Osteocyte (in vitro differentiated cells): Measurements from ENCODE around the gene ARL10. TPM values are rescaled to one million over a fixed set of nuclear protein-coding genes. Genes with fewer than 3 reads are reported as not detected.

Source experiments
- DNase-seq: peaks from one replicate; pipeline ENCODE4 v3.0.0; 2021; ENCODE audit warnings: mixed read lengths; ENCODE audit not compliant: unreplicated experiment; ENCODE audit errors: extremely low spot score
- H3K27ac Mint-ChIP-seq: one replicate; pipeline ENCODE4 v1.8.0; 2021; ENCODE audit warnings: mild to moderate bottlenecking, mixed read lengths; ENCODE audit not compliant: unreplicated experiment
- H3K27me3 Mint-ChIP-seq: one replicate; pipeline ENCODE4 v1.8.0; 2021; ENCODE audit warnings: mixed read lengths; ENCODE audit not compliant: unreplicated experiment
- H3K36me3 Mint-ChIP-seq: one replicate; pipeline ENCODE4 v1.8.0; 2021; ENCODE audit warnings: mixed read lengths; ENCODE audit not compliant: unreplicated experiment
- H3K4me1 Mint-ChIP-seq: one replicate; pipeline ENCODE4 v1.8.0; 2021; ENCODE audit warnings: mixed read lengths; ENCODE audit not compliant: unreplicated experiment
- H3K4me3 Mint-ChIP-seq: one replicate; pipeline ENCODE4 v1.8.0; 2021; ENCODE audit warnings: mild to moderate bottlenecking, moderate library complexity, mixed read lengths; ENCODE audit not compliant: unreplicated experiment
- H3K9me3 Mint-ChIP-seq: one replicate; pipeline ENCODE4 v1.8.0; 2021; ENCODE audit warnings: mixed read lengths; ENCODE audit not compliant: unreplicated experiment
- CTCF ChIP-seq: fragments of 200-600 bp; sonication (generic); IDR thresholded peaks from 2 replicates; pipeline ENCODE4 v1.5.0; 2021; ENCODE audit warnings: antibody characterized with exemption, mild to moderate bottlenecking, moderate library complexity
- total RNA-seq: library from RNA; stranded (reverse); gene quantifications from 2 replicates; pipeline ENCODE4 v1.2.1, GENCODE V29; 2021

ARL10 gene
- total RNA-seq, 1 donor from 2014 or later = 25.9 TPM

- no peaks in the 10 kb centered on the region for H3K27me3 Mint-ChIP-seq
- H3K9me3 Mint-ChIP-seq = peaks cover 7% of the 10 kb centered on the region
- no peaks in the 10 kb centered on the region for H3K4me1 Mint-ChIP-seq
- no peak for DNase-seq
- TF ChIP-seq CTCF = no peak
- H3K27ac Mint-ChIP-seq = no peak overlapping the region
- H3K36me3 Mint-ChIP-seq = peaks cover 28% of the 10 kb centered on the region
- no peak overlapping the region for H3K4me3 Mint-ChIP-seq
Observed at GRCh38 chr5:176334031-176334770, 31.1 kb upstream of the ARL10 start.

DNA sequence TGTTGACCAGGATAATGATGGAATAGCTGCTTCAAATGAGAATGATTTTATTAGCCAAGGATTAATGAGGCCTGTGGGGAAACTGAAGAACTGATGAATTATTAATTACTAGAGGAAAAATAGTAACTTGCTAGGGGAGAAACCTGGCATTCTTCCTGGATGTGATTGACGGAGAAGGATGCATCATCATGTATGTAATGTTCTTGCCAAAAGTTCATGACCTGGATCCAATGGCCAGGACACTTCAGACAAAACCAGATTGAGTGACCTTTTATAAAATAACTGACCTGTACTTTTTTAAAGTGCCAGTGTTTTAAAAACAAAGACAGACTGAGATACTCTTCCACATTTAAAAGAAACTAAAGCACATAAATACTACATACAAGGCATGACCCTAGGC is 27.4 kb upstream of the ARL10 start:
- peaks cover 7% of the 10 kb centered on the region for H3K9me3 Mint-ChIP-seq
- H3K4me3 Mint-ChIP-seq = no peak overlapping the region
- H3K27me3 Mint-ChIP-seq = no peaks in the 10 kb centered on the region
- DNase-seq = no peak
- TF ChIP-seq CTCF = no peak
- H3K27ac Mint-ChIP-seq = no peak overlapping the region
- H3K36me3 Mint-ChIP-seq = peaks cover 32% of the 10 kb centered on the region
- H3K4me1 Mint-ChIP-seq = no peaks in the 10 kb centered on the region

GRCh38 chr5:176339304-176339703 is 26.0 kb upstream of the ARL10 start:
- Mint-ChIP-seq H3K36me3 (peaks cover 27% of the 10 kb centered on the region), H3K4me3 (no peak overlapping the region), H3K27me3 (no peaks in the 10 kb centered on the region), H3K9me3 (no peaks in the 10 kb centered on the region), H3K27ac (no peak overlapping the region), H3K4me1 (no peaks in the 10 kb centered on the region)
- no peak for TF ChIP-seq CTCF
- no peak for DNase-seq

GRCh38 chr5:176341325-176342157 is 23.7 kb upstream of the ARL10 start:
- Mint-ChIP-seq H3K27ac (no peak overlapping the region), H3K4me1 (no peaks in the 10 kb centered on the region), H3K27me3 (no peaks in the 10 kb centered on the region), H3K36me3 (peaks cover 44% of the 10 kb centered on the region), H3K4me3 (no peak overlapping the region), H3K9me3 (no peaks in the 10 kb centered on the region)
- TF ChIP-seq CTCF = no peak
- no peak for DNase-seq

- TF ChIP-seq CTCF = no peak
- peaks cover 40% of the 10 kb centered on the region for H3K36me3 Mint-ChIP-seq
- DNase-seq = no peak
- no peaks in the 10 kb centered on the region for H3K27me3 Mint-ChIP-seq
- H3K27ac Mint-ChIP-seq = no peak overlapping the region
- no peaks in the 10 kb centered on the region for H3K9me3 Mint-ChIP-seq
- H3K4me3 Mint-ChIP-seq = no peak overlapping the region
- H3K4me1 Mint-ChIP-seq = no peaks in the 10 kb centered on the region
Observed at GRCh38 chr5:176342158-176342483, 23.2 kb upstream of the ARL10 start.
